Measurements from ENCODE around the gene SSBP2. TPM values are rescaled to one million over a fixed set of nuclear protein-coding genes. Genes with fewer than 3 reads are reported as not detected.

The SSBP2 gene
- total RNA-seq, 2 donors from 2014 or later = 11.1 to 28.0 TPM

DNA sequence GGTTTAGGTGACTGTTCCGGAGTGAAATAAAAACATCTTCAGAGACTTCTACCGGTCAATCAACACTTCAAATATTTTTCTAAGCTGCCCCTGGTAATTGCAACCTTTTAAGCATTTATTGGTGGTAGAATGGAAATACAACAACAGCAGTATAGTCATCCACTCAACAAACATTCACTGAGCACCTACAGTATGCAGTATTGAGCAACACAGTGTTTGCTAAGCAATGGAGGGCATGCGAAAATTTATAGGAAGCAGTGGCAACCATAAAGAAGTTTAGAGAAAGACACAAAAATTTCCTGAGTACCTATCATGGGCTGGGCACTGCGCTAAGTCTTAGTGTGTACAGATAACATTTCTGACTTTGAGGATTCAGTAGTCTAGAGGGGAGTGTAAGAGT is 12.0 kb upstream of the SSBP2 start:
- Histone ChIP-seq H3K27ac (no peak overlapping the region), H3K9me3 (no peaks in the 10 kb centered on the region), H3K9ac (ENCODE audit: low read depth in 2 of 2, low read length in 2 of 2) (no peak overlapping the region), H3K4me1 (no peaks in the 10 kb centered on the region), H3K27me3 (no peaks in the 10 kb centered on the region), H3K36me3 (no peaks in the 10 kb centered on the region), H3K4me3 (no peak overlapping the region)
- DNase-seq = no peak
- intact Hi-C loops (cut with DNase I) = no loop called here
- TF ChIP-seq CTCF (IDR thresholded peaks at IDR 0.05) = no peak

DNA sequence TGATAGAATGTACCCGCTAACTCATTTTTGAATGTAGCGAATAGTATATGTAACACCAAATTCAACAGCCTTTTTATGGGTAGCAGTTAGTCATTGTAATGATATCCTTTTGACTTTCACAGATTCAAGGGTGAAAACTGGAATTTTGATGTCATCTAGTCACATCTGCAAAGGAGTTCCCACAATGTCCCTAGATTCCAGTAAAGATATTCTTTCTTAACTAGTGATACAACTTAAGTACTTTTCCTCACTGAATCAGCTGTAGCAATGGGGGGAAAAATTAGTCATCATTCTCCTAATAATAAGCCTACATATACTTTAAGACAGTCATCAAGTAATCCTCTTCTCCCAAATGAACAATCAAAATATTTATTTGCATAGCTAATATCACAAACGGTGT is 11.5 kb upstream of the SSBP2 start:
- no peak overlapping the region for H3K27ac ChIP-seq
- intact Hi-C loops (cut with DNase I) = no loop called here
- DNase-seq = no peak
- no peaks in the 10 kb centered on the region for H3K27me3 ChIP-seq
- H3K4me3 ChIP-seq = no peak overlapping the region
- TF ChIP-seq CTCF (IDR thresholded peaks at IDR 0.05) = no peak
- no peaks in the 10 kb centered on the region for H3K4me1 ChIP-seq
- H3K36me3 ChIP-seq = no peaks in the 10 kb centered on the region
- H3K9me3 ChIP-seq = no peaks in the 10 kb centered on the region
- H3K9ac ChIP-seq (ENCODE audit: low read depth in 2 of 2, low read length in 2 of 2) = no peak overlapping the region

- no peak for DNase-seq
- no peak overlapping the region for H3K9ac ChIP-seq (ENCODE audit: low read depth in 2 of 2, low read length in 2 of 2)
- no peaks in the 10 kb centered on the region for H3K27me3 ChIP-seq
- H3K4me3 ChIP-seq = no peak overlapping the region
- H3K27ac ChIP-seq = no peak overlapping the region
- no peak for TF ChIP-seq CTCF (IDR thresholded peaks at IDR 0.05)
- intact Hi-C loops (cut with DNase I) = no loop called here
- H3K36me3 ChIP-seq = no peaks in the 10 kb centered on the region
- H3K9me3 ChIP-seq = no peaks in the 10 kb centered on the region
- H3K4me1 ChIP-seq = no peaks in the 10 kb centered on the region
These were observed 11.1 kb upstream of the SSBP2 start for GRCh38 chr5:81761970-81762369.

GRCh38 chr5:81761270-81761669 is 10.4 kb upstream of the SSBP2 start:
- H3K9ac ChIP-seq (ENCODE audit: low read depth in 2 of 2, low read length in 2 of 2) = no peak overlapping the region
- no peak for TF ChIP-seq CTCF (IDR thresholded peaks at IDR 0.05)
- no peak for DNase-seq
- no peaks in the 10 kb centered on the region for H3K4me1 ChIP-seq
- no peaks in the 10 kb centered on the region for H3K27me3 ChIP-seq
- no peak overlapping the region for H3K4me3 ChIP-seq
- intact Hi-C loops (cut with DNase I) = no loop called here
- no peaks in the 10 kb centered on the region for H3K9me3 ChIP-seq
- no peak overlapping the region for H3K27ac ChIP-seq
- no peaks in the 10 kb centered on the region for H3K36me3 ChIP-seq

DNA sequence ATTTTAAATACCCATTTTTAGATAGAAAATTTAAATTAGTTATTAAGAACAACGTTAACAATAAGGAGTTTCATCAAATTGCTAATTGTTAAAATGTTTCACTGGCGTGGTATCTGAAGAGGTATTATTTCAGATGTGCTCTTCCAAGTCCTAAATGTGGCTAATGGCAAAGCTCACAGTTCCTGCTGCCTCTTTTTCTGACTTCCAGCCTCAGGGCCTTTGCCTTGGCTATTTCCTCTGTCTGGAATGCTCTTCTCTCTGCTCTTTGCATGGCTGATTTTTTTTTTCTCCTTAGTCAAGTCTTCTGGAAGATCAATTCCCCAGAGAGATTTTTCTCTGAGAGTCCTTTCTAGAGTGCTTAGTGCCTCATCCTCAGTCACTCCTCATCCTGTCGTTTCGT is 9.6 kb upstream of the SSBP2 start:
- no peak for DNase-seq
- Histone ChIP-seq H3K36me3 (no peaks in the 10 kb centered on the region), H3K9me3 (no peaks in the 10 kb centered on the region), H3K27me3 (no peaks in the 10 kb centered on the region), H3K4me3 (no peak overlapping the region), H3K27ac (no peak overlapping the region), H3K9ac (ENCODE audit: low read depth in 2 of 2, low read length in 2 of 2) (no peak overlapping the region), H3K4me1 (no peaks in the 10 kb centered on the region)
- no peak for TF ChIP-seq CTCF (IDR thresholded peaks at IDR 0.05)
- intact Hi-C loops (cut with DNase I) = no loop called here

- no peaks in the 10 kb centered on the region for H3K9me3 ChIP-seq
- no peak overlapping the region for H3K27ac ChIP-seq
- H3K27me3 ChIP-seq = no peaks in the 10 kb centered on the region
- H3K36me3 ChIP-seq = no peaks in the 10 kb centered on the region
- H3K4me3 ChIP-seq = no peak overlapping the region
- no peak overlapping the region for H3K9ac ChIP-seq (ENCODE audit: low read depth in 2 of 2, low read length in 2 of 2)
- intact Hi-C loops (cut with DNase I) = loop anchor here (10.0 kb wide), 1 partner anchor 405 kb away; no protein-coding TSS in a partner anchor
- TF ChIP-seq CTCF (IDR thresholded peaks at IDR 0.05) = no peak
- no peak for DNase-seq
- H3K4me1 ChIP-seq = no peaks in the 10 kb centered on the region
These were observed 8.7 kb upstream of the SSBP2 start for GRCh38 chr5:81759632-81760005.

All from colonic mucosa (tissue), 4 donors.